ENCODE results near the gene CCDC106. TPM values are rescaled to one million over a fixed set of nuclear protein-coding genes. Genes with fewer than 3 reads are reported as not detected.

The CCDC106 gene
- total RNA-seq, 6 experiments from 2014 or later = 6.1 to 19.7 (median 9.8) TPM

- Histone ChIP-seq H3K4me1 (peaks cover 0 to 21% (median 8%) of the 10 kb centered on the region in 4 donors), H3K36me3 (peaks cover 0 to 60% (median 26%) of the 10 kb centered on the region in 4 donors), H3K4me3 (no peak overlapping the region), H3K27me3 (no peaks in the 10 kb centered on the region), H3K9me3 (no peaks in the 10 kb centered on the region), H3K27ac (no peak overlapping the region)
- 44% methylated on average over 7 of the region's 7 CpGs for WGBS (ENCODE audit: insufficient coverage, low coverage, low lambda C conversion rate, missing lambda C conversion rate)
- TF ChIP-seq CTCF (IDR thresholded peaks at IDR 0.05) (no peak), POLR2A (IDR thresholded peaks at IDR 0.05) (no peak)
- ATAC-seq (no peak), DNase-seq (no peak)
- intact Hi-C loops (cut with DNase I) = no loop called here
Measured at GRCh38 chr19:55661826-55662225, 13.8 kb downstream of the CCDC106 start.

GRCh38 chr19:55663846-55664536 is 16.0 kb downstream of the CCDC106 start:
- no peak overlapping the region for H3K4me3 ChIP-seq
- H3K27ac ChIP-seq = no peak overlapping the region
- DNase-seq = no peak
- intact Hi-C loops (cut with DNase I) = no loop called here
- WGBS (ENCODE audit: insufficient coverage, low coverage, low lambda C conversion rate, missing lambda C conversion rate) = no CpG with 5 or more reads among the region's 20 CpGs
- ATAC-seq = no peak
- TF ChIP-seq POLR2A (IDR thresholded peaks at IDR 0.05) (no peak), CTCF (IDR thresholded peaks at IDR 0.05) (no peak)
- H3K4me1 ChIP-seq = no peaks in the 10 kb centered on the region
- peaks cover 5 to 82% (median 32%) of the 10 kb centered on the region in 4 donors for H3K36me3 ChIP-seq
- H3K27me3 ChIP-seq = no peaks in the 10 kb centered on the region
- H3K9me3 ChIP-seq = no peaks in the 10 kb centered on the region

- Histone ChIP-seq H3K9me3 (no peaks in the 10 kb centered on the region), H3K4me1 (no peaks in the 10 kb centered on the region), H3K27me3 (no peaks in the 10 kb centered on the region), H3K36me3 (peaks cover 17 to 82% (median 39%) of the 10 kb centered on the region in 4 donors), H3K27ac (no peak overlapping the region), H3K4me3 (no peak overlapping the region)
- DNase-seq = no peak
- TF ChIP-seq CTCF (IDR thresholded peaks at IDR 0.05) = no peak
- no peak for TF ChIP-seq POLR2A (IDR thresholded peaks at IDR 0.05)
- intact Hi-C loops (cut with DNase I) = no loop called here
- 90% methylated on average over 2 of the region's 12 CpGs for WGBS (ENCODE audit: insufficient coverage, low coverage, low lambda C conversion rate, missing lambda C conversion rate)
- ATAC-seq = no peak
Measured at GRCh38 chr19:55666343-55667005, 18.5 kb downstream of the CCDC106 start.

- Histone ChIP-seq H3K4me3 (no peak overlapping the region), H3K27ac (no peak overlapping the region), H3K9me3 (no peaks in the 10 kb centered on the region), H3K27me3 (no peaks in the 10 kb centered on the region), H3K36me3 (peaks cover 17 to 78% (median 38%) of the 10 kb centered on the region in 4 donors), H3K4me1 (no peaks in the 10 kb centered on the region)
- WGBS (ENCODE audit: insufficient coverage, low coverage, low lambda C conversion rate, missing lambda C conversion rate) = 100% methylated on average over 1 of the region's 4 CpGs
- DNase-seq (no peak), ATAC-seq (no peak)
- TF ChIP-seq POLR2A (IDR thresholded peaks at IDR 0.05) (no peak), CTCF (IDR thresholded peaks at IDR 0.05) (no peak)
- intact Hi-C loops (cut with DNase I) = no loop called here
Measured at GRCh38 chr19:55667006-55667381, 19.0 kb downstream of the CCDC106 start.
